HEK293 (cell line): ENCODE results near the gene DLGAP4.

Source experiments
- CTCF ChIA-PET: fragments of 350-600 bp; formaldehyde crosslinking; extraction: SDS; loops from one replicate; lab custom pipeline; 2021; ENCODE audit warnings: antibody characterized with exemption; lab: Yijun Ruan, JAX
- POLR2A ChIA-PET: fragments of 300-600 bp; formaldehyde crosslinking; extraction: SDS; loops from one replicate; lab custom pipeline; 2020; ENCODE audit warnings: antibody characterized with exemption, inconsistent platforms; lab: Yijun Ruan, JAX
- H3K27ac ChIP-seq: fragments of 200-500 bp; sonication (Bioruptor generic); 2 replicates; pipeline ENCODE4 v1.5.1; 2014; ENCODE audit warnings: low read depth, low read length, control low read depth, inconsistent platforms; ENCODE audit errors: extremely low read depth
- H3K36me3 ChIP-seq, 2 experiments: fragments of 200-500 bp in 1 of 2; sonication (Bioruptor generic) in 1 of 2; 1 replicate in 1 of 2; 2 replicates in 1 of 2; pipeline ENCODE4 v1.5.1; 2014 to 2017; ENCODE audit warnings: inconsistent platforms in 2 of 2, low read length in 2 of 2; ENCODE audit not compliant: control insufficient read depth in 2 of 2, insufficient read depth in 1 of 2
- H3K4me1 ChIP-seq: fragments of 200-500 bp; sonication (Bioruptor generic); 2 replicates; pipeline ENCODE4 v1.5.1; 2014; ENCODE audit warnings: mild to moderate bottlenecking, low read length, inconsistent platforms; ENCODE audit not compliant: control insufficient read depth, insufficient read depth
- H3K4me3 ChIP-seq: 2 replicates; pipeline ENCODE4 v1.5.1; 2011; ENCODE audit warnings: low read depth, mild to moderate bottlenecking, control low read depth, low read length, moderate library complexity
- H3K9me3 ChIP-seq: fragments of 200-500 bp; sonication (Bioruptor generic); 2 replicates; pipeline ENCODE4 v1.5.1; 2014; ENCODE audit warnings: low read depth, low read length, inconsistent platforms; ENCODE audit not compliant: control insufficient read depth, insufficient read depth
- BCL11A ChIP-seq: fragments of 450-650 bp; formaldehyde crosslinking; IDR thresholded peaks from 2 replicates; pipeline ENCODE4 v1.5.1; 2016; ENCODE audit warnings: low read depth, missing biosample characterization, missing genetic modification characterization
- EGR2 ChIP-seq: fragments of 450-650 bp; formaldehyde crosslinking; IDR thresholded peaks from 2 replicates; pipeline ENCODE4 v1.5.1; 2016; ENCODE audit warnings: low read depth, missing biosample characterization, missing genetic modification characterization
- KLF9 ChIP-seq: fragments of 450-650 bp; formaldehyde crosslinking; IDR thresholded peaks from 2 replicates; pipeline ENCODE4 v1.5.1; 2016; ENCODE audit warnings: missing biosample characterization, missing genetic modification characterization, low read depth
- SCRT2 ChIP-seq: fragments of 450-650 bp; formaldehyde crosslinking; IDR thresholded peaks from 2 replicates; pipeline ENCODE4 v1.5.1; 2016; ENCODE audit warnings: missing biosample characterization, missing genetic modification characterization
- ZFHX2 ChIP-seq: fragments of 450-650 bp; formaldehyde crosslinking; conservative IDR thresholded peaks from 2 replicates; pipeline ENCODE4 v1.5.1; 2016; ENCODE audit warnings: missing biosample characterization, missing genetic modification characterization
- ZIC2 ChIP-seq: fragments of 450-650 bp; formaldehyde crosslinking; IDR thresholded peaks from 2 replicates; pipeline ENCODE4 v1.5.1; 2016; ENCODE audit warnings: missing biosample characterization, missing genetic modification characterization
- ZNF140 ChIP-seq: fragments of 450-650 bp; formaldehyde crosslinking; IDR thresholded peaks from 2 replicates; pipeline ENCODE4 v1.5.1; 2016; ENCODE audit warnings: missing biosample characterization, missing genetic modification characterization
- ZNF146 ChIP-seq: fragments of 450-650 bp; formaldehyde crosslinking; IDR thresholded peaks from 2 replicates; pipeline ENCODE4 v1.5.1; 2016; ENCODE audit warnings: missing biosample characterization, missing genetic modification characterization
- ZNF280D ChIP-seq: fragments of 450-650 bp; formaldehyde crosslinking; IDR thresholded peaks from 2 replicates; pipeline ENCODE4 v1.5.1; 2016; ENCODE audit warnings: missing biosample characterization, missing genetic modification characterization
- ZNF394 ChIP-seq: fragments of 450-650 bp; formaldehyde crosslinking; IDR thresholded peaks from 2 replicates; pipeline ENCODE4 v1.5.1; 2016; ENCODE audit warnings: missing biosample characterization, missing genetic modification characterization, mild to moderate bottlenecking, moderate library complexity, borderline replicate concordance
- ZNF518A ChIP-seq: fragments of 450-650 bp; formaldehyde crosslinking; conservative IDR thresholded peaks from 2 replicates; pipeline ENCODE4 v1.5.1; 2016; ENCODE audit warnings: low read depth, missing biosample characterization, missing genetic modification characterization
- ZNF610 ChIP-seq: fragments of 450-650 bp; formaldehyde crosslinking; IDR thresholded peaks from 2 replicates; pipeline ENCODE4 v1.5.1; 2016; ENCODE audit warnings: missing biosample characterization, missing genetic modification characterization, borderline replicate concordance
- ZNF658 ChIP-seq: fragments of 450-650 bp; formaldehyde crosslinking; IDR thresholded peaks from 2 replicates; pipeline ENCODE4; 2016; ENCODE audit warnings: missing biosample characterization, missing genetic modification characterization
- ZNF791 ChIP-seq: fragments of 450-650 bp; formaldehyde crosslinking; IDR thresholded peaks from 2 replicates; pipeline ENCODE4 v1.5.1; 2016; ENCODE audit warnings: missing biosample characterization, missing genetic modification characterization
- ZSCAN5A ChIP-seq: fragments of 450-650 bp; formaldehyde crosslinking; IDR thresholded peaks from 2 replicates; pipeline ENCODE4 v1.5.1; 2016; ENCODE audit warnings: missing biosample characterization, missing genetic modification characterization

DLGAP4 gene

GRCh38 chr20:36336204-36336603 lies 30.1 kb downstream of the DLGAP4 start:
- no peaks in the 10 kb centered on the region for H3K9me3 ChIP-seq
- H3K27ac ChIP-seq, result no peak overlapping the region
- CTCF ChIA-PET, result interaction anchor here (0.5 kb wide), 1 partner anchor 94 kb away, joined by 3 read pairs; no protein-coding TSS in a partner anchor
- no peaks in the 10 kb centered on the region for H3K4me1 ChIP-seq
- no peak overlapping the region for H3K4me3 ChIP-seq
- H3K36me3 ChIP-seq, result no peaks in the 10 kb centered on the region
- TF ChIP-seq ZNF146 (tag by site-specific recombination) (no peak), ZNF518A (tag by site-specific recombination) (no peak), BCL11A (tag by site-specific recombination) (no peak), ZNF280D (tag by site-specific recombination) (no peak), ZNF791 (tag by site-specific recombination) (peak; percentile 92), ZIC2 (tag by site-specific recombination) (peak; percentile 80), ZNF394 (tag by site-specific recombination) (no peak), ZNF140 (tag by site-specific recombination) (no peak), KLF9 (tag by site-specific recombination) (no peak), EGR2 (no peak), ZNF658 (tag by site-specific recombination) (no peak), SCRT2 (tag by site-specific recombination) (no peak), ZSCAN5A (no peak)
- POLR2A ChIA-PET, result no interaction called here

GRCh38 chr20:36336954-36337704 lies 31.0 kb downstream of the DLGAP4 start:
- H3K9me3 ChIP-seq, result no peaks in the 10 kb centered on the region
- no peaks in the 10 kb centered on the region for H3K36me3 ChIP-seq
- H3K27ac ChIP-seq, result no peak overlapping the region
- peak; percentile 66 for TF ChIP-seq ZFHX2 (tag by site-specific recombination)
- 0 out of 2 replicates have a peak, but pooled peaks have one; percentile 67 for TF ChIP-seq EGR2
- no peak for TF ChIP-seq ZNF610
- TF ChIP-seq, all 188 proteins: peak for 2
- Histone ChIP-seq H3K4me3 (no peak overlapping the region), H3K4me1 (no peaks in the 10 kb centered on the region)
- ChIA-PET POLR2A (no interaction called here), CTCF (no interaction called here)
